ENCODE results near the gene ZC3H13. TPM values are rescaled to one million over a fixed set of nuclear protein-coding genes. Genes with fewer than 3 reads are reported as not detected.
A peak's percentile ranks its signal among the peaks of the same experiment; 100 is the strongest.

The ZC3H13 gene
- total and polyA plus RNA-seq, 10 of the 15 experiments (the other 5 are each of a cell fraction or from before 2014, with no cell fraction given), result 10.0 to 55.9 (median 25.4) TPM

- TF ChIP-seq SREBF1 (IDR thresholded peaks at IDR 0.05; ENCODE audit: low read length), result no peak
- TF ChIP-seq HCFC1 (IDR thresholded peaks at IDR 0.05; ENCODE audit: low read length), result no peak
- TF ChIP-seq POLR2AphosphoS5 (IDR thresholded peaks at IDR 0.05; ENCODE audit: low read length), result no peak
- TF ChIP-seq CBX5 (IDR thresholded peaks at IDR 0.05; ENCODE audit: low read depth), result 0 out of 2 replicates have a peak, but pooled peaks have one; percentile 84
- TF ChIP-seq FOXK2 (IDR thresholded peaks at IDR 0.05), result no peak
- peak; percentile 92 for TF ChIP-seq ATF2 (IDR thresholded peaks at IDR 0.05; ENCODE audit: low read length)
- no peak for TF ChIP-seq ELK1 (IDR thresholded peaks at IDR 0.05; ENCODE audit: low read depth, low read length)
- TF ChIP-seq RAD51 (IDR thresholded peaks at IDR 0.05), result peak; percentile 46; the same call in 1 of the 2 replicates
- no peak for TF ChIP-seq SPI1 (IDR thresholded peaks at IDR 0.05; ENCODE audit: borderline replicate concordance, insufficient read depth, low read depth, low read length)
- TF ChIP-seq ZSCAN29 (IDR thresholded peaks at IDR 0.05), result no peak
- peak; percentile 83; the same call in 1 of the 2 replicates for TF ChIP-seq MTA3 (IDR thresholded peaks at IDR 0.05; ENCODE audit: borderline replicate concordance, low read length)
- TF ChIP-seq CHD4 (IDR thresholded peaks at IDR 0.05), result no peak
- TF ChIP-seq IRF3 (IDR thresholded peaks at IDR 0.05), result no peak
- TF ChIP-seq JUNB (IDR thresholded peaks at IDR 0.05), result peak; percentile 98
- no peak for TF ChIP-seq RB1 (IDR thresholded peaks at IDR 0.05; ENCODE audit: borderline replicate concordance)
- TF ChIP-seq MTA2 (IDR thresholded peaks at IDR 0.05; ENCODE audit: low read depth), result peak; percentile 52; the same call in 1 of the 2 replicates
- no peak for TF ChIP-seq SMARCA5 (IDR thresholded peaks at IDR 0.05)
- TF ChIP-seq CUX1 (IDR thresholded peaks at IDR 0.05; ENCODE audit: insufficient replicate concordance, low read depth, low read length), result no peak
- no peak for TF ChIP-seq JUND (IDR thresholded peaks at IDR 0.05; ENCODE audit: low read depth, low read length)
- no peak for TF ChIP-seq MAX (IDR thresholded peaks at IDR 0.05; ENCODE audit: low read depth, low read length)
- no peak for TF ChIP-seq TBL1XR1 (IDR thresholded peaks at IDR 0.05; ENCODE audit: low read depth, low read length)
Observed at GRCh38 chr13:46071590-46072249, 19.2 kb upstream of the ZC3H13 start (continued).
